NCI-H146 (cell line): Measurements from ENCODE around the gene DAW1.

ENCODE experiments used
- DNase-seq: peaks from one replicate; lab custom pipeline; 2025; lab: John Stamatoyannopoulos, UW

DAW1 gene

GRCh38 chr2:227862227-227862740, 9.1 kb upstream of the DAW1 start:
- DNase-seq: peak; percentile 1

- DNase-seq: no peak
Measured at GRCh38 chr2:227862741-227863588, 8.5 kb upstream of the DAW1 start.

- DNase-seq: no peak
Measured at GRCh38 chr2:227864161-227864756, 7.2 kb upstream of the DAW1 start.

GRCh38 chr2:227865291-227865690, 6.1 kb upstream of the DAW1 start:
- DNase-seq: no peak

- DNase-seq: no peak
Measured at GRCh38 chr2:227867386-227867785, 4.0 kb upstream of the DAW1 start.

- DNase-seq: no peak
Measured at GRCh38 chr2:227870710-227871374, 589 bp upstream of the DAW1 start.

- no peak for DNase-seq
Measured at GRCh38 chr2:227872676-227873075, 1.2 kb downstream of the DAW1 start.

GRCh38 chr2:227876300-227876801, 4.9 kb downstream of the DAW1 start:
- no peak for DNase-seq

- DNase-seq: no peak
Measured at GRCh38 chr2:227877421-227878310, 6.2 kb downstream of the DAW1 start.

GRCh38 chr2:227880460-227880859, 9.0 kb downstream of the DAW1 start:
- no peak for DNase-seq

GRCh38 chr2:227881866-227882517, 10.6 kb downstream of the DAW1 start:
- no peak for DNase-seq

GRCh38 chr2:227884511-227884947, 13.1 kb downstream of the DAW1 start:
- peak; percentile 17 for DNase-seq

- no peak for DNase-seq
Measured at GRCh38 chr2:227886149-227886548, 14.7 kb downstream of the DAW1 start.

GRCh38 chr2:227888289-227888688, 16.9 kb downstream of the DAW1 start:
- no peak for DNase-seq

- DNase-seq: no peak
Measured at GRCh38 chr2:227889336-227889735, 17.9 kb downstream of the DAW1 start.

GRCh38 chr2:227890495-227891079, 19.2 kb downstream of the DAW1 start:
- peak; percentile 3 for DNase-seq

- no peak for DNase-seq
Measured at GRCh38 chr2:227891673-227892072, 20.2 kb downstream of the DAW1 start.

GRCh38 chr2:227903381-227903780, 31.9 kb downstream of the DAW1 start:
- no peak for DNase-seq

- no peak for DNase-seq
Measured at GRCh38 chr2:227906991-227907390, 35.6 kb downstream of the DAW1 start.

GRCh38 chr2:227908266-227909054, 37.0 kb downstream of the DAW1 start:
- DNase-seq: no peak
